Posterior vena cava (tissue), 2 donors: ENCODE measurements around the gene KCNK2. TPM values are rescaled to one million over a fixed set of nuclear protein-coding genes. Genes with fewer than 3 reads are reported as not detected.
"Not testable (repeated sequence)": the region's sequence is repeated elsewhere in the genome, so short reads cannot be mapped to it uniquely, and the experiment has no call there.

ENCODE experiments used
- DNase-seq: peaks from one replicate; pipeline ENCODE4 v3.0.0-alpha.2; 2020; ENCODE audit warnings: low spot score
- intact Hi-C, 2 donors: fragments of 100-400 bp; cut with DNase I; formaldehyde crosslinking; loops; one replicate each; pipeline versions ENCODE4 v1.14.1 to v1.14.2; 2022 to 2023
- total RNA-seq, 2 donors: library from RNA; stranded (reverse); fragmentation: NEBNext Ultra II Directional; extraction: Animal tissue kit (Norgen Biotek cat#: 25700); gene quantifications; one replicate each; pipeline ENCODE4 v1.2.1, GENCODE V29; 2021
- donor health status: DM: yes; HTN: yes; CAD: no.
- donor health status: DM: yes; HTN: yes; CAD: no.

Gene KCNK2
- total RNA-seq, 2 donors from 2014 or later: 8.7 to 15.7 TPM

- no peak for DNase-seq
- intact Hi-C loops: no loop called here
Observed at GRCh38 chr1:215143497-215143896, 61.0 kb downstream of the KCNK2 start.

GRCh38 chr1:215146240-215146975, 63.9 kb downstream of the KCNK2 start:
- intact Hi-C loops: no loop called here
- DNase-seq: no peak

- intact Hi-C loops: no loop called here
- no peak for DNase-seq
Observed at GRCh38 chr1:215147024-215147423, 64.5 kb downstream of the KCNK2 start.

GRCh38 chr1:215151841-215152549, 69.5 kb downstream of the KCNK2 start:
- DNase-seq: no peak
- intact Hi-C loops: no loop called here

- no peak for DNase-seq
- intact Hi-C loops: no loop called here
Observed at GRCh38 chr1:215156232-215156631, 73.7 kb downstream of the KCNK2 start.

GRCh38 chr1:215160351-215160750, 77.8 kb downstream of the KCNK2 start:
- no peak for DNase-seq
- intact Hi-C loops: no loop called here

- DNase-seq, intact Hi-C loops: not testable (repeated sequence)
Observed at GRCh38 chr1:215163144-215163543, 80.6 kb downstream of the KCNK2 start.

GRCh38 chr1:215166886-215167285, 84.3 kb downstream of the KCNK2 start:
- DNase-seq: no peak
- intact Hi-C loops: no loop called here

- intact Hi-C loops: no loop called here
- no peak for DNase-seq
Observed at GRCh38 chr1:215181518-215181917, 99.0 kb downstream of the KCNK2 start.

GRCh38 chr1:215185067-215185620, 102.6 kb downstream of the KCNK2 start:
- intact Hi-C loops: no loop called here
- no peak for DNase-seq

- intact Hi-C loops: no loop called here
- DNase-seq: no peak
Observed at GRCh38 chr1:215188302-215188950, 105.9 kb downstream of the KCNK2 start.

GRCh38 chr1:215192306-215192705, 109.8 kb downstream of the KCNK2 start:
- no peak for DNase-seq
- intact Hi-C loops: no loop called here

- intact Hi-C loops: no loop called here
- DNase-seq: no peak
Observed at GRCh38 chr1:215198021-215198420, 115.5 kb downstream of the KCNK2 start.

GRCh38 chr1:215200121-215200520, 117.6 kb downstream of the KCNK2 start:
- DNase-seq: no peak
- intact Hi-C loops: no loop called here

- intact Hi-C loops: no loop called here
- DNase-seq: no peak
Observed at GRCh38 chr1:215201283-215201682, 118.7 kb downstream of the KCNK2 start.

GRCh38 chr1:215202868-215203267, 120.3 kb downstream of the KCNK2 start:
- intact Hi-C loops: no loop called here
- no peak for DNase-seq

GRCh38 chr1:215210167-215210566, 127.6 kb downstream of the KCNK2 start:
- intact Hi-C loops: no loop called here
- no peak for DNase-seq

- intact Hi-C loops: no loop called here
- no peak for DNase-seq
Observed at GRCh38 chr1:215215846-215216245, 133.3 kb downstream of the KCNK2 start.

- intact Hi-C loops: no loop called here
- DNase-seq: no peak
Observed at GRCh38 chr1:215219372-215219771, 136.8 kb downstream of the KCNK2 start.

GRCh38 chr1:215220346-215220745, 137.8 kb downstream of the KCNK2 start:
- intact Hi-C loops: no loop called here
- no peak for DNase-seq
